HG02943 (cell line): Measurements from ENCODE around the gene CSNK2B.

Source experiments
- ATAC-seq: cut with Tn5 transposase; IDR thresholded peaks from one replicate; pipeline ENCODE4 v1.9.1; 2021; ENCODE audit warnings: mild to moderate bottlenecking, low read depth, moderate library complexity; ENCODE audit not compliant: unreplicated experiment

Gene CSNK2B

GRCh38 chr6:31710523-31711219 lies 44.8 kb downstream of the CSNK2B start:
- no peak for ATAC-seq

- no peak for ATAC-seq
These were observed 45.4 kb downstream of the CSNK2B start for GRCh38 chr6:31711233-31711632.

GRCh38 chr6:31712296-31712695 lies 46.4 kb downstream of the CSNK2B start:
- ATAC-seq, result no peak

- ATAC-seq, result no peak
These were observed 47.6 kb downstream of the CSNK2B start for GRCh38 chr6:31713465-31713864.

GRCh38 chr6:31713991-31714684 lies 48.3 kb downstream of the CSNK2B start:
- ATAC-seq, result no peak

GRCh38 chr6:31715022-31715958 lies 49.4 kb downstream of the CSNK2B start, which contains the start of gene LY6G6D:
Gene LY6G6D, plus strand, starts transcription at chr6:31715348. Its CDS starts 8 bp downstream, at chr6:31715356.
- ATAC-seq, result no peak

- ATAC-seq, result no peak
These were observed 51.8 kb downstream of the CSNK2B start for GRCh38 chr6:31717499-31718222.

GRCh38 chr6:31718265-31718664 lies 52.4 kb downstream of the CSNK2B start:
- ATAC-seq, result no peak

GRCh38 chr6:31719001-31719400 lies 53.1 kb downstream of the CSNK2B start:
- ATAC-seq, result no peak
